Measurements from ENCODE around the gene KMT5B.

KMT5B gene

GRCh38 chr11:68221406-68221805 lies 8.3 kb upstream of the KMT5B start:
- H4K20me1 ChIP-seq (ENCODE audit: insufficient read depth, low read length): no peaks in the 10 kb centered on the region
- H3K27me3 ChIP-seq (ENCODE audit: insufficient read depth, low read length): peaks cover 6% of the 10 kb centered on the region; the same call in 1 of the 2 replicates
- H3K9me3 ChIP-seq (ENCODE audit: low read length): no peaks in the 10 kb centered on the region
- H2AFZ ChIP-seq (ENCODE audit: low read length): no peak overlapping the region
- no peaks in the 10 kb centered on the region for H3K36me3 ChIP-seq (ENCODE audit: insufficient read depth, low read length)
- no peak overlapping the region for H3K4me2 ChIP-seq (ENCODE audit: low read length)
- H3K9me2 ChIP-seq (ENCODE audit: low read depth, low read length): no peaks in the 10 kb centered on the region
- no peak overlapping the region for H3K4me3 ChIP-seq (ENCODE audit: low read depth, low read length, poor library complexity, severe bottlenecking)
- no peak overlapping the region for H3K27ac ChIP-seq (ENCODE audit: low read depth, low read length, poor library complexity, severe bottlenecking)
- no peak for TF ChIP-seq EZH2 (IDR thresholded peaks at IDR 0.05; ENCODE audit: borderline replicate concordance, low read length)
- TF ChIP-seq, protein P1, sequence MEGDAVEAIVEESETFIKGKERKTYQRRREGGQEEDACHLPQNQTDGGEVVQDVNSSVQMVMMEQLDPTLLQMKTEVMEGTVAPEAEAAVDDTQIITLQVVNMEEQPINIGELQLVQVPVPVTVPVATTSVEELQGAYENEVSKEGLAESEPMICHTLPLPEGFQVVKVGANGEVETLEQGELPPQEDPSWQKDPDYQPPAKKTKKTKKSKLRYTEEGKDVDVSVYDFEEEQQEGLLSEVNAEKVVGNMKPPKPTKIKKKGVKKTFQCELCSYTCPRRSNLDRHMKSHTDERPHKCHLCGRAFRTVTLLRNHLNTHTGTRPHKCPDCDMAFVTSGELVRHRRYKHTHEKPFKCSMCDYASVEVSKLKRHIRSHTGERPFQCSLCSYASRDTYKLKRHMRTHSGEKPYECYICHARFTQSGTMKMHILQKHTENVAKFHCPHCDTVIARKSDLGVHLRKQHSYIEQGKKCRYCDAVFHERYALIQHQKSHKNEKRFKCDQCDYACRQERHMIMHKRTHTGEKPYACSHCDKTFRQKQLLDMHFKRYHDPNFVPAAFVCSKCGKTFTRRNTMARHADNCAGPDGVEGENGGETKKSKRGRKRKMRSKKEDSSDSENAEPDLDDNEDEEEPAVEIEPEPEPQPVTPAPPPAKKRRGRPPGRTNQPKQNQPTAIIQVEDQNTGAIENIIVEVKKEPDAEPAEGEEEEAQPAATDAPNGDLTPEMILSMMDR (IDR thresholded peaks at IDR 0.05; ENCODE audit: low read length): no peak
- H3K4me1 ChIP-seq (ENCODE audit: insufficient read depth, low read length, severe bottlenecking): no peaks in the 10 kb centered on the region
- H3K9ac ChIP-seq (ENCODE audit: low read length): no peak overlapping the region
- no peaks in the 10 kb centered on the region for H3K79me2 ChIP-seq (ENCODE audit: insufficient read depth, low read length)
- H3F3A ChIP-seq (ENCODE audit: insufficient read depth, low read length): no peaks in the 10 kb centered on the region

GRCh38 chr11:68216171-68216938 lies 3.3 kb upstream of the KMT5B start:
- Histone ChIP-seq H3K4me2 (ENCODE audit: low read length) (no peak overlapping the region), H3K79me2 (ENCODE audit: insufficient read depth, low read length) (no peaks in the 10 kb centered on the region), H2AFZ (ENCODE audit: low read length) (no peak overlapping the region), H3K4me1 (ENCODE audit: insufficient read depth, low read length, severe bottlenecking) (peaks cover 22% of the 10 kb centered on the region), H3K9me2 (ENCODE audit: low read depth, low read length) (no peaks in the 10 kb centered on the region), H4K20me1 (ENCODE audit: insufficient read depth, low read length) (no peaks in the 10 kb centered on the region), H3K36me3 (ENCODE audit: insufficient read depth, low read length) (no peaks in the 10 kb centered on the region), H3K9ac (ENCODE audit: low read length) (no peak overlapping the region), H3K27ac (ENCODE audit: low read depth, low read length, poor library complexity, severe bottlenecking) (no peak overlapping the region), H3K27me3 (ENCODE audit: insufficient read depth, low read length) (peaks cover 4% of the 10 kb centered on the region; the same call in 1 of the 2 replicates), H3K9me3 (ENCODE audit: low read length) (no peaks in the 10 kb centered on the region), H3K4me3 (ENCODE audit: low read depth, low read length, poor library complexity, severe bottlenecking) (no peak overlapping the region), H3F3A (ENCODE audit: insufficient read depth, low read length) (no peaks in the 10 kb centered on the region)
- TF ChIP-seq EZH2 (IDR thresholded peaks at IDR 0.05; ENCODE audit: borderline replicate concordance, low read length): no peak
- TF ChIP-seq, protein P1 (IDR thresholded peaks at IDR 0.05; ENCODE audit: low read length): no peak

DNA sequence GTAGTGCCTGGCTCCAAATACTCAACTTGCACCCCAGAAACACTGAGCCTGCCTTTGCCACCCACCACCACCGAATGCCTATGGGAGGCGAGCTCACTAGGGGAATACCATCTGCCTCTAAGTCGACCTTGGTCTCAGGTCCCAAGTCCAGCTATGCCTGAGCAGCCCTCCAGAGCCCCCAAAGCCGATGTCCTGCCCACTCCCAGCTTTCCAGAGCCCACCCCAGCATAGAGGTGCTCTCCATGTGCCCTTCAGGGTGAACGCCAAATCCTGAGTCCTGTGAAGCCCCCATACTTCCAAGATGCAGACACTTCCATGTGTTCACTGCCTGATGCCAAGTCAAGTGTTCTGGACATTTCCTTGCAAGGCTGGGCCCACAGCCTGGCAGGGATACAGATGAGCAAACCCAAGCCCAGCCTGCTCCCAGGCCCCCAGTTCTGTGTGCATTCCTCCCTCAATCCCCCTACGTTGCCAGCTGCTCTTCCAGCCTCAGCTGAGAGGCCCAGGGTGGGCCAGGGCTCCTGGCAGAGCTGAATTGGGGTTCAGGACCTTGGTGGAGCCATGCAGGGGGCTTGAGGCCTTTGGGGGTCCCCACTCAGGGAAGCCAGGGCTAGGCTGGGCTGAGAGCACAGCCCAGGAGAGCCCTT lies 2.6 kb upstream of the KMT5B start:
- Histone ChIP-seq H3K79me2 (ENCODE audit: insufficient read depth, low read length) (no peaks in the 10 kb centered on the region), H3F3A (ENCODE audit: insufficient read depth, low read length) (no peaks in the 10 kb centered on the region), H2AFZ (ENCODE audit: low read length) (no peak overlapping the region), H3K9ac (ENCODE audit: low read length) (no peak overlapping the region), H3K9me3 (ENCODE audit: low read length) (no peaks in the 10 kb centered on the region), H3K4me2 (ENCODE audit: low read length) (no peak overlapping the region), H3K4me3 (ENCODE audit: low read depth, low read length, poor library complexity, severe bottlenecking) (no peak overlapping the region), H3K4me1 (ENCODE audit: insufficient read depth, low read length, severe bottlenecking) (peaks cover 22% of the 10 kb centered on the region), H3K27me3 (ENCODE audit: insufficient read depth, low read length) (peaks cover 4% of the 10 kb centered on the region; the same call in 1 of the 2 replicates), H4K20me1 (ENCODE audit: insufficient read depth, low read length) (no peaks in the 10 kb centered on the region), H3K36me3 (ENCODE audit: insufficient read depth, low read length) (no peaks in the 10 kb centered on the region), H3K9me2 (ENCODE audit: low read depth, low read length) (no peaks in the 10 kb centered on the region), H3K27ac (ENCODE audit: low read depth, low read length, poor library complexity, severe bottlenecking) (no peak overlapping the region)
- TF ChIP-seq, protein P1 (IDR thresholded peaks at IDR 0.05; ENCODE audit: low read length): no peak
- TF ChIP-seq EZH2 (IDR thresholded peaks at IDR 0.05; ENCODE audit: borderline replicate concordance, low read length): no peak

Measured in OCI-LY1 (cell line).